ENCODE results near the gene GMCL2.
"Not testable (repeated sequence)": the region's sequence is repeated elsewhere in the genome, so short reads cannot be mapped to it uniquely, and the experiment has no call there.

GMCL2 gene

DNA sequence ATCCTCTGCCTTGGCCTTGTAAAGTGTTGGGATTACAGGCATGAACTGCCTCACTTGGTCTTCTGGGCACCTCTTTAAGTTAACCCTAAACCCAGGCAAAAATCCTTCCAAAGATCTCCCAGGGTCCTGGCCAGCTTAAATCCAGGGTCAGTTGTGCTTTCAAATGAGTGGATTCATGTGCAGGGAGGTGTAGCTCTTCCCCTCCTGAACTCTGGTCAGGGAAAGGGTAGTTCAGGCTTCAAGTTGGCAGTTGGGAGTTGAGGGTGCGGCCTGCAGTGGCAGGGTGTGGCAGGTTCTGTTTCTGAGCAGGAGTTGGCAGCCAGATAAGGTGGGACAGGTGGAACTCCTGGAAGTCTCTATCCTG is 20.7 kb upstream of the GMCL2 start:
- in situ Hi-C loops (cut with MboI; ENCODE audit: low sequenced_read_pairs): no loop called here

GRCh38 chr5:178207183-178207916 is 20.2 kb upstream of the GMCL2 start:
- in situ Hi-C loops (cut with MboI; ENCODE audit: low sequenced_read_pairs): no loop called here

GRCh38 chr5:178206166-178207101 is 19.3 kb upstream of the GMCL2 start:
- in situ Hi-C loops (cut with MboI; ENCODE audit: low sequenced_read_pairs): no loop called here

- in situ Hi-C loops (cut with MboI; ENCODE audit: low sequenced_read_pairs): no loop called here
Observed at GRCh38 chr5:178205749-178206047, 18.5 kb upstream of the GMCL2 start.

DNA sequence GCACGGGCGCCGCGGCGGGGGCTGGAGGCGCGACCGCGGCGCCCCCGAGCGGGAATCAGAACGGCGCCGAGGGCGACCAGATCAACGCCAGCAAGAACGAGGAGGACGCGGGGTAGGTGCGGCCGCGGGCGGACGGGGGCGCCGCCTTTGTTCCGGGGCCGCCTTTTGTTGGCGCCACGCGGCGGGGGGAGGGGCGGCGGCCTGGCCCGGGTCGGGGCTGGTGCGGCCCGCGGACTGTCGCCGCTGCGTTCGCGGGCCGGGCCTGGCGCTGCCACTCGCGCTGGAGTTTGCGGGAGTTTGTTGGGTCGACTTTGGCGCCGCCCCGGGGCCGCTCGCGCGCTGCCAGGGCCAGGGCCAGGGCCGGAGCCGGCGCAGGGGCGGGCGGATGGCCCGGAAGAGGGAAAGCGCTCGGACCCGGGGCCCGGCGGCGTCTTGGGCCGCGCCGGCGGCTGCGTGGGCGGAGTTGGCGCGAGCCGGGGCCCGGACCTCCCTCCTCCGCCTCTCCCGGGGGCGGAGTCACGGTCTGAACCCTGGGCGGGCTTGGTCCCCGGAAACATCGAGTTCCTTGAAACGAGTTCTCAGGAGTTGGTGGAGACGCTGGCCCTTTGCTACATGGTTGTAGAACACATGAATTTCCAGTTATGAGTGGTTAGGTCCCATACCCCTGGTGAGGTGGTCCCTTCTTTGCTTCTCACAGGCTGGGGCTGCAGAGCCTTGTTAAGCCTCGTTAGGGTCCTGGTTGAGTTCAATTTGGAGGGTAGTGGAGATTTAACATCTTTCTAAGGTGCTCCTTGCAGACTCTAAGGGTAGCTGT is 18.0 kb upstream of the GMCL2 start:
- in situ Hi-C loops (cut with MboI; ENCODE audit: low sequenced_read_pairs): no loop called here

GRCh38 chr5:178204182-178204934 is 17.2 kb upstream of the GMCL2 start, which contains the start of gene HNRNPAB:
Gene HNRNPAB (plus strand): TSS chr5:178204533. CDS start chr5:178204838, 305 bp downstream.
- in situ Hi-C loops (cut with MboI; ENCODE audit: low sequenced_read_pairs): no loop called here

GRCh38 chr5:178203670-178204181 is 16.6 kb upstream of the GMCL2 start:
- in situ Hi-C loops (cut with MboI; ENCODE audit: low sequenced_read_pairs): no loop called here

DNA sequence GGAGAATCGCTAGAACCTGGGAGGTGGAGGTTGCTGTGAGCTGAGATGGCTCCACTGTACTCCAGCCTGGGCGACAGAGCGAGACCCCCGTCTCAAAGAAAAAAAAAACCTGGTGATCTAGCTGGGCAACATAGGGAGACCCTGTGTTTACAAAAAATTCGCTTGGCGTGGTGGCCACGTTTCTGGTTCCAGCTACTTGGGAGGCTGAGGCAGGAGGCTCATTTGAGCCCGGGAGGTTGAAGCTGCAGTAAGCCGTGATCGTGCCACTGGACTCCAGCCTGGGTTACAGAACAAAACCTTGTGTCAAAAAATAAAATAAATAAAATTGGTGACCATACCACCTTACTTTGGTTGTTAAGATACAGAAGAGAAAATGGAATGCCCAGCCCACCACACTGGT is 15.4 kb upstream of the GMCL2 start:
- in situ Hi-C loops (cut with MboI; ENCODE audit: low sequenced_read_pairs): no loop called here

DNA sequence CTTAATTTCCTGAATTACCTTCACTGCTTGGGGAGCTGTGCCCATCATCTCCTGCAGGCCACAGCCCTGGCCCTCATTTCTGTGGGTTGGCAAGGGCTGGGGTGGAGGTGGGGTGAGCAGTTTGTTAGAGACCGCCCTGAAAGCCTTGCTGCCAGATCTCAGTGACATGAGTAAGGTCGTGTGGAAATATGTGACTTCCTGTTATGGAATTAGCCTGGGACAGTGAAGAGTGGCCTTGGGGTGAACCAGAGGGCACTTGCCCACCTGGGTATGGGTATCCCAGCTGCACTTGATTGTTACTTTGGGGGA is 14.7 kb upstream of the GMCL2 start:
- in situ Hi-C loops (cut with MboI; ENCODE audit: low sequenced_read_pairs): no loop called here

- in situ Hi-C loops (cut with MboI; ENCODE audit: low sequenced_read_pairs): no loop called here
Observed at GRCh38 chr5:178201221-178201926, 14.2 kb upstream of the GMCL2 start.

DNA sequence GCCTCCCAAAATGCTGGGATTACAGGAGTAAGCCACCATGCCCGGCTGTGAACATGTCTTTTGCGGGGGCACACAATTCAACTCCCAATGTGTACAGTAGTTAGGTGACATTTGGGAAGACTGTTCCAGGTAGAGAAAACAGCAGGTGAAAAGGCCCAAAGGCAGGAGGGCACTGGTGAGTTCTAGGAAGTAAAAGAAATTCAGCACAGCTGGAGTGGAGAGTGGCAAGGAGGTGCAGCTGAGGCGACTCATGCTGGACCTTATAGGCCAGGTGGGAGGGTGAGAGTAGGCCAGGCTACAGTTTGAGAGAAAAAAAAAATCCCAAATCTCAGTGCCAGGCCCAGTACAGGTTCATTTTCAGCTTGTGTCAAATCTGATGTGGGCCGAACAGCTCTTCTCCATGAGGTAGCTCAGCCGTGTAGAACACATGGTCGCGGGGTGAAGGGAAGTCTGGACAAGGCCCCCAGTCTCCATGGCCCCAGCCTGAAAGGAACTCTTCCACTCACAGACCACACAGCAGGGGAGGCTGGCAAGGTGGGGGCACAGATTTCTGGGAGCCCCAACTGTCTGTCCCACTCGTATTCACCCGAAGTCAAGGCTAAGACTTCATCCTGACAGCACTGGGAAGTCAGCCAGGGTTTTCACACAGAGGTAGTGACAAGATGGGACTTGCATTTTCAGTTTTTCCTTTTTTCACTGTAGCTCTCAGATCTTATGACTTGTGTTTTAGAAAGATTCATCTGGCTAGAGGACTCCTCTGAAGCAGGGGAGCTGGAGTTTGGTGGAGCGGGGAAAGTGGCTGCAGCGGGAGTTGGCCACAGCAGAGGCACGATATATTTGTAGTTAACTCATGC is 12.6 kb upstream of the GMCL2 start:
- in situ Hi-C loops (cut with MboI; ENCODE audit: low sequenced_read_pairs): no loop called here

GRCh38 chr5:178198706-178199105 is 11.5 kb upstream of the GMCL2 start:
- in situ Hi-C loops (cut with MboI; ENCODE audit: low sequenced_read_pairs): no loop called here

DNA sequence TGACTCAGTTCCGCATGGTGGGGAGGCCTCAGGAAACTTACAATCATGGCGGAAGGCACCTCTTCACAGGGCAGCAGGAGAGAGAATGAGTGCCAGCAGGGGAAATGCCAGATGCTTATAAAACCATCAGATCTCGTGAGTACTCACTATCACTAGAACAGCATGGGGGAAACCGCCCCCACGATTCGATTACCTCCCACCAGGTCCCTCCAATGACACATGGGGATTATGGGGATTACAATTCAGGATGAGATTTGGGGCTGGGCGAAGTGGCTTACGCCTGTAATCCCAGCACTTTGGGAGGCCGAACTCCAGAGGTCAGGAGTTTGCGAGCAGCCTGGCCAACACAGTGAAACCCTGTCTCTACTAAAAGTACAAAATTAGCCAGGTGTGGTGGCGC is 11.0 kb upstream of the GMCL2 start:
- in situ Hi-C loops (cut with MboI; ENCODE audit: low sequenced_read_pairs): not testable (repeated sequence)

GRCh38 chr5:178196986-178197385 is 9.8 kb upstream of the GMCL2 start:
- in situ Hi-C loops (cut with MboI; ENCODE audit: low sequenced_read_pairs): no loop called here

- in situ Hi-C loops (cut with MboI; ENCODE audit: low sequenced_read_pairs): no loop called here
Observed at GRCh38 chr5:178196281-178196812, 9.2 kb upstream of the GMCL2 start.

- in situ Hi-C loops (cut with MboI; ENCODE audit: low sequenced_read_pairs): no loop called here
Observed at GRCh38 chr5:178194026-178194425, 6.9 kb upstream of the GMCL2 start.

GRCh38 chr5:178193251-178193809 is 6.2 kb upstream of the GMCL2 start:
- in situ Hi-C loops (cut with MboI; ENCODE audit: low sequenced_read_pairs): no loop called here

DNA sequence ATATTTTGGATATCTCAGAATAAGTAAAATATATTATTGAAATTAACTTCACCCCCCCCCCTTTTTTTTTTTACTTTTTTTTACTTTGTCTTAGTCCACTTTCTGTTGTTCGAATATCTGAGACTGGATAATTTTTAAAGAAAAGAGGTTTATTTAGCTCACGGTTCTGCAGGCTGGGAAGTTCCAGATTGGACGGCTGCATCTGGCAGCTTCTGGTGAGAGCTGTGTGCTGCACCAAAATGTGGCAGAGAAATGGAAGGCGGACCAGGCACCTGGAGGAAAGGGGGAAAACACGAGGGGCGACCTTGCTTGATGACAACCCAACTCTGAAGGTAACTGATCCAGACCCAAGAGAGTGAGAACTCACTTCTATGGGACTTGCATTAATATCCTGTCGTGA is 5.6 kb upstream of the GMCL2 start:
- in situ Hi-C loops (cut with MboI; ENCODE audit: low sequenced_read_pairs): no loop called here

GRCh38 chr5:178192244-178192643 is 5.1 kb upstream of the GMCL2 start:
- in situ Hi-C loops (cut with MboI; ENCODE audit: low sequenced_read_pairs): no loop called here

Measured in HL-60/S4 (cell line).